ENCODE data around the gene MCMBP. TPM values are rescaled to one million over a fixed set of nuclear protein-coding genes. Genes with fewer than 3 reads are reported as not detected.
A peak's percentile ranks its signal among the peaks of the same experiment; 100 is the strongest.
"Not testable (repeated sequence)": the region's sequence is repeated elsewhere in the genome, so short reads cannot be mapped to it uniquely, and the experiment has no call there.

The MCMBP gene
- 41.2 and 41.7 TPM in 2 replicates for total RNA-seq (2014; rRNA removed; shearing (Covaris generic))

- no peak for DNase-seq (ENCODE audit: low spot score)
Observed at GRCh38 chr10:119872610-119872859, at the start of gene MCMBP. TSS of gene MCMBP (minus strand) at chr10:119872843. CDS start at chr10:119872584, 259 bp downstream.

- DNase-seq (ENCODE audit: low spot score) = no peak
Observed at GRCh38 chr10:119919826-119920225, 47.2 kb upstream of the MCMBP start.

- DNase-seq (ENCODE audit: low spot score) = no peak
Observed at GRCh38 chr10:119919271-119919670, 46.6 kb upstream of the MCMBP start.

- DNase-seq (ENCODE audit: low spot score) = no peak
Observed at GRCh38 chr10:119917777-119918176, 45.1 kb upstream of the MCMBP start.

- no peak for DNase-seq (ENCODE audit: low spot score)
Observed at GRCh38 chr10:119910689-119911088, 38.0 kb upstream of the MCMBP start.

GRCh38 chr10:119908166-119908565 is 35.5 kb upstream of the MCMBP start:
- no peak for DNase-seq (ENCODE audit: low spot score)

- DNase-seq (ENCODE audit: low spot score) = not testable (repeated sequence)
Observed at GRCh38 chr10:119907695-119908094, 35.1 kb upstream of the MCMBP start.

GRCh38 chr10:119903946-119904666 is 31.5 kb upstream of the MCMBP start:
- DNase-seq (ENCODE audit: low spot score) = no peak

- no peak for DNase-seq (ENCODE audit: low spot score)
Observed at GRCh38 chr10:119898577-119898976, 25.9 kb upstream of the MCMBP start.

GRCh38 chr10:119896937-119897770 is 24.5 kb upstream of the MCMBP start:
- DNase-seq (ENCODE audit: low spot score) = peak; percentile 70

- DNase-seq (ENCODE audit: low spot score) = peak; percentile 18
Observed at GRCh38 chr10:119896061-119896655, 23.5 kb upstream of the MCMBP start.

GRCh38 chr10:119893845-119894427 is 21.3 kb upstream of the MCMBP start:
- DNase-seq (ENCODE audit: low spot score) = no peak

GRCh38 chr10:119893074-119893473 is 20.4 kb upstream of the MCMBP start:
- peak; percentile 12 for DNase-seq (ENCODE audit: low spot score)

- DNase-seq (ENCODE audit: low spot score) = peak; percentile 91
Observed at GRCh38 chr10:119892188-119893065, 19.8 kb upstream of the MCMBP start, which contains the start of gene SEC23IP. TSS of gene SEC23IP (plus strand) at chr10:119892730. CDS start at chr10:119892783, 53 bp downstream.

- not testable (repeated sequence) for DNase-seq (ENCODE audit: low spot score)
Observed at GRCh38 chr10:119891849-119892187, 19.2 kb upstream of the MCMBP start.

GRCh38 chr10:119890307-119890706 is 17.7 kb upstream of the MCMBP start:
- not testable (repeated sequence) for DNase-seq (ENCODE audit: low spot score)

GRCh38 chr10:119889201-119889600 is 16.6 kb upstream of the MCMBP start:
- not testable (repeated sequence) for DNase-seq (ENCODE audit: low spot score)

GRCh38 chr10:119888715-119889114 is 16.1 kb upstream of the MCMBP start:
- not testable (repeated sequence) for DNase-seq (ENCODE audit: low spot score)

- not testable (repeated sequence) for DNase-seq (ENCODE audit: low spot score)
Observed at GRCh38 chr10:119886070-119886469, 13.4 kb upstream of the MCMBP start.

- DNase-seq (ENCODE audit: low spot score) = not testable (repeated sequence)
Observed at GRCh38 chr10:119883901-119884611, 11.4 kb upstream of the MCMBP start.
